Measurements from ENCODE around the gene TSPEAR. TPM values are rescaled to one million over a fixed set of nuclear protein-coding genes. Genes with fewer than 3 reads are reported as not detected.

TSPEAR gene
- total and polyA plus RNA-seq, 11 donors = 0.01 to 2.6 (median 0.71) TPM; not detected in 2

DNA sequence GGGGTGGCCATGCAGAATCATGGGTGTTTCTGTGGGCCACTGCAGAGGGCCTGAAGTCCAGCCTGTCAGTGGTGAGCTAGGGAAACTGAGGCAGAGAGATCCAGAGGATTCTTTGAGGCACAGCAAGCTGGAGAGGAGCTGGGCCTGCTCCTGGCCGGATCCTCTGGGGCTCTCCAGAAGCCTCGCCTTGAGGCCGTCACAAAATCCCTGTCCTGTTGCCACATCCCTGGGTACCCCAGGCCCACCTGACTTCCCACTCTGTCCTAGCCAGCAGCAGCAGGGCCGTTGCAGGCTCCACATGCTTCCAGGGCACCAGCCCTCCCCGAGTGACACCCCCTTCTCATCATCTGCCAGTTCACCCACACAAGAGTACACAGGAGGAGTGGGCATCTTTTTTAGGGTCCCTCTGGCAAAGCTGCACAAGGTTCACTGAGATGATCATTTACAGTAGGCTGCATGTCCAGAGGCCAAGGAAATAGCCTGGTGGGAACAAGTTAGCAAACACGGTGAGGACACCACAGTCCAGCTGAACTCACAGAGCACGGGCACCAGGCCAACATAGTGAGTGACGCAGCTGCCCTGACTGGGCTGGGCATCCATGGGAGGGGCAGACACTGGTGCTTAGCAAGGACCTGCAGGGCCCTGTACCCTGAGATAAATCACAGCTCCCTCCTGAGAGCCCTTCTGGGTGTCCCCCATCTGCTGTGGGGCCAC is 25.1 kb upstream of the TSPEAR start:
- Histone ChIP-seq H3K27ac (no peak overlapping the region), H3K36me3 (no peaks in the 10 kb centered on the region), H3K4me3 (no peak overlapping the region), H3K9me3 (peaks cover 0 to 44% (median 22%) of the 10 kb centered on the region in 12 donors), H3K4me1 (no peaks in the 10 kb centered on the region), H3K27me3 (no peaks in the 10 kb centered on the region)
- 89 to 96% (median 91%) methylated on average over 8 of the region's 8 CpGs for WGBS, 4 donors
- no peak for ATAC-seq
- intact Hi-C loops (cut with DNase I) = loop anchor here in 1 of 10 donors (10.0 kb wide), 1 partner anchor 222 kb away; no protein-coding TSS in a partner anchor
- TF ChIP-seq POLR2A (IDR thresholded peaks at IDR 0.05) = no peak
- TF ChIP-seq, protein P1, sequence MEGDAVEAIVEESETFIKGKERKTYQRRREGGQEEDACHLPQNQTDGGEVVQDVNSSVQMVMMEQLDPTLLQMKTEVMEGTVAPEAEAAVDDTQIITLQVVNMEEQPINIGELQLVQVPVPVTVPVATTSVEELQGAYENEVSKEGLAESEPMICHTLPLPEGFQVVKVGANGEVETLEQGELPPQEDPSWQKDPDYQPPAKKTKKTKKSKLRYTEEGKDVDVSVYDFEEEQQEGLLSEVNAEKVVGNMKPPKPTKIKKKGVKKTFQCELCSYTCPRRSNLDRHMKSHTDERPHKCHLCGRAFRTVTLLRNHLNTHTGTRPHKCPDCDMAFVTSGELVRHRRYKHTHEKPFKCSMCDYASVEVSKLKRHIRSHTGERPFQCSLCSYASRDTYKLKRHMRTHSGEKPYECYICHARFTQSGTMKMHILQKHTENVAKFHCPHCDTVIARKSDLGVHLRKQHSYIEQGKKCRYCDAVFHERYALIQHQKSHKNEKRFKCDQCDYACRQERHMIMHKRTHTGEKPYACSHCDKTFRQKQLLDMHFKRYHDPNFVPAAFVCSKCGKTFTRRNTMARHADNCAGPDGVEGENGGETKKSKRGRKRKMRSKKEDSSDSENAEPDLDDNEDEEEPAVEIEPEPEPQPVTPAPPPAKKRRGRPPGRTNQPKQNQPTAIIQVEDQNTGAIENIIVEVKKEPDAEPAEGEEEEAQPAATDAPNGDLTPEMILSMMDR (IDR thresholded peaks at IDR 0.05) = no peak
- no peak for DNase-seq

DNA sequence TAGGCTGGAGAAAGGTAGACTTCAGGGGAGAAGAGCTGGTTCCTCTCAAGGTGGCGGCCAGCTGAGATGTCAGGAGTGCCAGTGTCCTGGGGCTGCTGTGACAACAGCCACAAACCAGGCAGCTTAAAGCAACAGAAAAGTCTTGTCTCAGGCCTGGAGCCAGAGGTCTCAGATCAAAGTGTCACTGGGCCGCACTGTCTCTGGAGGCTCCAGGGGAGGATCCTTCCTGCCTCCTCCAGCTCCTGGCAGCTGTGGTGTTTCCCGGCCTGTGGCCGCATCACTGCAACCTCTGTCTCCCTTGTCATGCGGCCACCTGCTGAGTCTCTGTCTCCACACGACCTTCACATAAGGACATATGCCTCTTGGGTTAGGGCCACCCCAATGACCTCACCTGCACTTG is 24.4 kb upstream of the TSPEAR start:
- ATAC-seq (no peak), DNase-seq (no peak)
- Histone ChIP-seq H3K27ac (no peak overlapping the region), H3K27me3 (no peaks in the 10 kb centered on the region), H3K4me1 (no peaks in the 10 kb centered on the region), H3K36me3 (no peaks in the 10 kb centered on the region), H3K9me3 (peaks cover 0 to 44% (median 22%) of the 10 kb centered on the region in 12 donors), H3K4me3 (no peak overlapping the region)
- TF ChIP-seq, protein P1 (IDR thresholded peaks at IDR 0.05) = no peak
- TF ChIP-seq POLR2A (IDR thresholded peaks at IDR 0.05) = no peak
- intact Hi-C loops (cut with DNase I) = loop anchor here in 1 of 10 donors (10.0 kb wide), 1 partner anchor 221 kb away; no protein-coding TSS in a partner anchor
- 72 to 77% (median 75%) methylated on average over 5 to 6 of the region's 6 CpGs for WGBS, 4 donors

- no peak overlapping the region for H3K4me3 ChIP-seq
- intact Hi-C loops (cut with DNase I) = loop anchor here in 1 of 10 donors (10.0 kb wide), 1 partner anchor 220 kb away; no protein-coding TSS in a partner anchor
- TF ChIP-seq POLR2A (IDR thresholded peaks at IDR 0.05) = no peak
- TF ChIP-seq, protein P1 (IDR thresholded peaks at IDR 0.05) = no peak
- WGBS, 4 donors = 95 to 97% (median 95%) methylated on average over 15 to 17 of the region's 17 CpGs
- H3K27me3 ChIP-seq = peaks cover 0 to 4% (median 0%) of the 10 kb centered on the region in 9 donors
- no peak for DNase-seq
- H3K27ac ChIP-seq = no peak overlapping the region
- H3K9me3 ChIP-seq = peaks cover 0 to 39% (median 21%) of the 10 kb centered on the region in 12 donors
- H3K4me1 ChIP-seq = no peaks in the 10 kb centered on the region
- ATAC-seq = no peak
- no peaks in the 10 kb centered on the region for H3K36me3 ChIP-seq
These were observed 23.5 kb upstream of the TSPEAR start for GRCh38 chr21:44734841-44735240.

GRCh38 chr21:44734026-44734745 is 22.8 kb upstream of the TSPEAR start:
- no peaks in the 10 kb centered on the region for H3K4me1 ChIP-seq
- TF ChIP-seq, protein P1 (IDR thresholded peaks at IDR 0.05) = no peak
- no peak for TF ChIP-seq POLR2A (IDR thresholded peaks at IDR 0.05)
- ATAC-seq (no peak), DNase-seq (no peak)
- no peaks in the 10 kb centered on the region for H3K36me3 ChIP-seq
- H3K27ac ChIP-seq = no peak overlapping the region
- no peak overlapping the region for H3K4me3 ChIP-seq
- H3K9me3 ChIP-seq = peaks cover 0 to 33% (median 20%) of the 10 kb centered on the region in 12 donors
- peaks cover 0 to 5% (median 0%) of the 10 kb centered on the region in 9 donors for H3K27me3 ChIP-seq
- intact Hi-C loops (cut with DNase I) = loop anchor here in 1 of 10 donors (10.0 kb wide), 1 partner anchor 219 kb away; no protein-coding TSS in a partner anchor
- WGBS, 4 donors = 77 to 91% (median 89%) methylated on average over 17 to 21 of the region's 21 CpGs
